Fibroblast of the aortic adventitia (primary cell): ENCODE measurements around the gene CBFA2T3. TPM values are rescaled to one million over a fixed set of nuclear protein-coding genes. Genes with fewer than 3 reads are reported as not detected.

Source experiments
- DNase-seq: peaks from one replicate; pipeline ENCODE4 v3.0.0-alpha.2; 2010; ENCODE audit warnings: low read depth
- H3K4me3 ChIP-seq: 2 replicates; pipeline ENCODE4 v1.5.1; 2011; ENCODE audit warnings: low read depth, mild to moderate bottlenecking, control low read depth, low read length, moderate library complexity
- total RNA-seq: library from RNA; depleted of rRNA; stranded (reverse); fragments of >200 nt; gene quantifications from 2 replicates; pipeline ENCODE4 v1.2.3, GENCODE V29; 2012; ENCODE audit warnings: low replicate concordance
- TF ChIP-seq, protein P1 (sequence below): IDR thresholded peaks from 2 replicates; pipeline ENCODE4 v1.5.1; 2011; ENCODE audit warnings: mild to moderate bottlenecking, low read length, control low read depth, inconsistent platforms; ENCODE audit not compliant: insufficient read depth

The CBFA2T3 gene
- total RNA-seq, 1 donor, result not detected

DNA sequence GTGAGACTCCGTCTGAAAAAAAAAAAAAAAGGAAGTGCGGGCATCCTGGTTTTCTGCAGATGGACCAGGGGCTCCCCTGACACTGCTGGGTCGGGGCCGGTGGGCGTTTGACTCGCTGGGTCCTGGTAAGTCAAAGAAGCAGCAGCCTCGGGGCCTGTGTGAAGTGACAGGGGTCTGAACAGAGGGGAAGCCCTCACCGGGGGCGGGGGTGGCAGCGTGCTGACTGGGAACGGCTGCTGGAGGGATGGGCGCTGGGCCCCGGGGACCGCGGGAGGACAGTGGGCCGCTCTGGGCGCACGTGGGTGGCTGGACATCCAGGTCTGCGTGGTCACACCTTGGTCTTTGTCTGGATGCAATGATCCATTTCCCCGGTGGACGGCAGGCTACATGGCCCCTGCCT is 128.4 kb downstream of the CBFA2T3 start:
- no peak for DNase-seq
- H3K4me3 ChIP-seq, result no peak overlapping the region
- TF ChIP-seq, protein P1, sequence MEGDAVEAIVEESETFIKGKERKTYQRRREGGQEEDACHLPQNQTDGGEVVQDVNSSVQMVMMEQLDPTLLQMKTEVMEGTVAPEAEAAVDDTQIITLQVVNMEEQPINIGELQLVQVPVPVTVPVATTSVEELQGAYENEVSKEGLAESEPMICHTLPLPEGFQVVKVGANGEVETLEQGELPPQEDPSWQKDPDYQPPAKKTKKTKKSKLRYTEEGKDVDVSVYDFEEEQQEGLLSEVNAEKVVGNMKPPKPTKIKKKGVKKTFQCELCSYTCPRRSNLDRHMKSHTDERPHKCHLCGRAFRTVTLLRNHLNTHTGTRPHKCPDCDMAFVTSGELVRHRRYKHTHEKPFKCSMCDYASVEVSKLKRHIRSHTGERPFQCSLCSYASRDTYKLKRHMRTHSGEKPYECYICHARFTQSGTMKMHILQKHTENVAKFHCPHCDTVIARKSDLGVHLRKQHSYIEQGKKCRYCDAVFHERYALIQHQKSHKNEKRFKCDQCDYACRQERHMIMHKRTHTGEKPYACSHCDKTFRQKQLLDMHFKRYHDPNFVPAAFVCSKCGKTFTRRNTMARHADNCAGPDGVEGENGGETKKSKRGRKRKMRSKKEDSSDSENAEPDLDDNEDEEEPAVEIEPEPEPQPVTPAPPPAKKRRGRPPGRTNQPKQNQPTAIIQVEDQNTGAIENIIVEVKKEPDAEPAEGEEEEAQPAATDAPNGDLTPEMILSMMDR, result no peak

DNA sequence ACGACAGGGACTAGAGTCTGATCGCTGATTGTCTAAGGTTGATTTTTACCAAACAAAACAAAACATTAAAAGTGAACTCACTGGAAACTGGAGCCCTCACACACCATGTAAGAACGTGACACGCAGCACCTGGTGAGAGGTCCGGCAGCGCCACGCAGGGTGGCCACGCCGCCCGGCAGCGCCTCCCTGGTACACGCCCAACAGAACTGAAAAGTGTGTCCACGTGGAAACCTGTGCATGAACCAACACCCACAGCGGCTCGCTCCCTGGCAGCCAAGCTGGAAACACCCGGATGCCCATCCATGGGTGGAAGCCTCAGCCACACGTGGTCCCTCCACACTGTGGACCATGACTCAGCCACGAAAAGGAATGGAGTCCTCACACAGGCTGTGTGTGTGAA is 129.4 kb downstream of the CBFA2T3 start:
- DNase-seq, result no peak
- TF ChIP-seq, protein P1, result no peak
- no peak overlapping the region for H3K4me3 ChIP-seq

DNA sequence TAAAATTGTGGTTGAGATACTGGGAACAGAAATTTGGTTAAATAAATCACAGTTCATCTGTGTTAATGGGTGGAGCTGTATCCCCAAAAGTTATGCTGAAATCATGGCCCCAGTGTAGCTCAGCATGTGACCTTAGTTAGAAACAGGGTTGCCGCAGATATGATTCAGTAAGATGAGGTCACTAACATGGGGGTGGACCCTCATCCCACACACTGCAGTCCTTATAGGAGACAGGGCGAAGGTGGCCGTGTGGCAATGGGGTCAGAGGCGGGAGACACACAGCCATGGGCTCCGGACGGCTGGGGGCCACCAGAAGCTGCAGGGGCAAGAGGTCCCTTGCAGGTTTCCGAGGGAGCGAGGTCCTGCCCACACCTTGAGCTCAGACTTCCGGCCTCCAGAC is 130.9 kb downstream of the CBFA2T3 start:
- TF ChIP-seq, protein P1, result no peak
- no peak for DNase-seq
- H3K4me3 ChIP-seq, result no peak overlapping the region

DNA sequence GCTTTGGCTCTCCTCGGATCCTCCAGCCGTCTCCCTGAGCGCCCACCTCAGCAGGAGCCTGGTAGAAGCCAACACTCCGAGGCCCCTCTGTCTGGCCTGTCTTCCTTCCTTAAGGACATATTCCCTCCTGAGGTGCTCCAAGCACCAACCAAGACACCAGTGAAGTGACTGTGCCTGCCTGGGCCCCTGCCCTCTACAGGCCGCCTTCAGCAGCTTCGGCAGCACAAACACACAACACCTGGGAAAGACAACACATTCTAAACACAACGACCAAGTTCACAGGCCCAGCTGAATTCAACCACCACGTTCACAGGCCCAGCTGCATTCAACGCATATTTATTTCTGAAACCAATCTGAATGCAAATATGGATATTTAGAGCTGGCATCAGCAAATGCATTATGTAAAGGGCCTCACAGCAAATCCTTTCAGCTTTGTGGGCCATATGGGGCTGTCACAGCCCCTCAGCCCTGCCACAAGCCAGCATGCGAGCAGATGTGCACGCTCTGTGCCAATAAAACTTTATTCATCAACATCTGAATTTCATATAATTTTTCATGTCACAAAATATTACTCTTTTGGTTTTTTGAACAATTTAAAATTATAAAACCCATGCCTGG is 132.5 kb downstream of the CBFA2T3 start:
- DNase-seq, result no peak
- TF ChIP-seq, protein P1, result no peak
- no peak overlapping the region for H3K4me3 ChIP-seq

DNA sequence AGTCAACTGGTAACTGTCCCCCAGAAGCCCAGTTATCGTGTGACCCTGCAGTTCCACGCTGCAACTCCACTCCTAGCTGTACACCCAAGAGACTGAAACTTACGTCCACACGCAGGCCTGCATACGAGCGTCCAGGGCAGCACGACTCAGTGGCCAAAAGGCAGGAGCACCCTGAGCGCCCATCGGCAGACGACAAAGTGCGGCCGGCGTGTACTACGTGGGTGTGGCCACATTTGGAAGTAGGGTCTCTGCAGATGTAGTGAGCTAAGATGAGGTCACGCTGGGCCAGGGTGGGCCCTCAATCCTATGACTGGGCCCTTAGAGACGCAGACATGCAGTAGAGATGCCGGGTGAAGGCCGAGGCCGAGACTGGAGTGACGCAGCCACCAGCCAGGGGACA is 133.8 kb downstream of the CBFA2T3 start:
- H3K4me3 ChIP-seq, result no peak overlapping the region
- no peak for DNase-seq
- TF ChIP-seq, protein P1, result no peak

DNA sequence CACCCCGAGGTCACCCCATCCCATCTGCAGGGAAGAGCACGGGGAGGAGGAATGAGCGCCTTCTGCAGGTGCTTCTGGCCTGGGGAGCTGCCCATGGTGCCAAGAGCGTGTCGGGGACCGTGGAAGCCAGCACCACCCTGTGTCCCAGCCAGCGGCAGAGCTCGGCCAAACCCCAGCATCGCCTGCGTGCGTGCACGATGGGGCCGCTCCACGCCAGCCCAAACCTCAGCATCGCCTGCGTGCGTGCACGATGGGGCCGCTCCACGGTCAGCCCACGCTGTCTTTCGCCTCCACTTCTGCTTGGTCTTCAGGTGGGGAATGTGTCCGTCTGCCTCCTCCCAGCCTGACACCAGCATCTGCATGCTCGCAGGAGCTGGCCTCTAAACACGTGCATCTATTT is 134.2 kb downstream of the CBFA2T3 start:
- TF ChIP-seq, protein P1, result no peak
- H3K4me3 ChIP-seq, result no peak overlapping the region
- no peak for DNase-seq

DNA sequence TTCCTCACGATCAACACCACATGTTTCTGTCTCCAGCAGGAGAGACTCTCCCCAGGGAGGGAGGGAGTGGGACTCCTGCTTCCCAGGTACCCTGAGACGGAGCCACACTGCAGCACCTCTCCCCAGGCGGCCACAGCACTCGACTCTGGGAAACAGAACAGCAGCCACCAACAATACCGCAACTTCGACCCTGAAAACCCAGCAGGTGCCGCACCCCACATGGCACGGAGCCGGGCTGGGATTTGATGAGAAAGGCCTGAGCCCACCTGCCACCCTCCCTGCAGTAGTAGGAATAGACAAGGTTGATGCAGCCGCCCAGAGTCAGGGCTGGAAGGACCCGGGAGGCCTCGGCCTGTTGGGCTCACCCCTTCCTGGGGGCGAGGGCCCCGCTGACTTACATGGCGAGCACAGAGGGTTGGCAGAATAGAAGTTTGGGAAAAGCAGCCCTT is 134.7 kb downstream of the CBFA2T3 start:
- no peak overlapping the region for H3K4me3 ChIP-seq
- TF ChIP-seq, protein P1, result no peak
- DNase-seq, result no peak
